Stimulated activated effector memory CD8-positive, alpha-beta T cell treated with anti-CD3 and anti-CD28 coated beads, Interleukin-12 subunit alpha, Interleukin-12 subunit beta, amount 100 ng/mL, for 72 hours (primary cell): ENCODE results near the gene MYRF.

Experiments
- ATAC-seq: fragments of 150-1000 bp; cut with Tn5 transposase; 2 replicates; pipeline ENCODE4 v1.10.0; 2021
- DNase-seq, 2 donors: peaks; one replicate each; pipeline ENCODE4 v3.0.0; 2021 to 2022; ENCODE audit warnings: low spot score in 2 of 2
- H3K27ac Mint-ChIP-seq: one replicate; pipeline ENCODE4 v1.8.0; 2022; ENCODE audit warnings: mild to moderate bottlenecking, mixed read lengths
- H3K36me3 Mint-ChIP-seq: one replicate; pipeline ENCODE4 v1.8.0; 2022; ENCODE audit warnings: mild to moderate bottlenecking, mixed read lengths
- H3K4me1 Mint-ChIP-seq: one replicate; pipeline ENCODE4 v1.8.0; 2022; ENCODE audit warnings: mixed read lengths
- H3K4me3 Mint-ChIP-seq: one replicate; pipeline ENCODE4 v1.8.0; 2022; ENCODE audit warnings: mild to moderate bottlenecking, mixed read lengths
- H3K9me3 Mint-ChIP-seq: one replicate; pipeline ENCODE4 v1.8.0; 2022; ENCODE audit warnings: mixed read lengths

MYRF gene

GRCh38 chr11:61833926-61834277 is 81.5 kb downstream of the MYRF start:
- H3K36me3 Mint-ChIP-seq: peaks cover 25% of the 10 kb centered on the region
- peaks cover 68% of the 10 kb centered on the region for H3K4me1 Mint-ChIP-seq
- H3K4me3 Mint-ChIP-seq: peak overlapping the region; percentile 67
- no peaks in the 10 kb centered on the region for H3K9me3 Mint-ChIP-seq
- ATAC-seq (no peak), DNase-seq (no peak)
- peak overlapping the region; percentile 96 for H3K27ac Mint-ChIP-seq

- Mint-ChIP-seq H3K4me3 (peak overlapping the region; percentile 67), H3K9me3 (no peaks in the 10 kb centered on the region), H3K36me3 (peaks cover 30% of the 10 kb centered on the region), H3K27ac (peak overlapping the region; percentile 96), H3K4me1 (peaks cover 70% of the 10 kb centered on the region)
- ATAC-seq (peak; percentile 97), DNase-seq (peak; percentile 45 to 77)
Observed at GRCh38 chr11:61834278-61835048, 82.0 kb downstream of the MYRF start.

- ATAC-seq (no peak), DNase-seq (no peak)
- Mint-ChIP-seq H3K27ac (peak overlapping the region; percentile 96), H3K36me3 (peaks cover 39% of the 10 kb centered on the region), H3K4me1 (peaks cover 61% of the 10 kb centered on the region), H3K9me3 (no peaks in the 10 kb centered on the region), H3K4me3 (no peak overlapping the region)
Observed at GRCh38 chr11:61836193-61836592, 83.8 kb downstream of the MYRF start.

GRCh38 chr11:61837411-61838005 is 85.1 kb downstream of the MYRF start:
- peaks cover 52% of the 10 kb centered on the region for H3K36me3 Mint-ChIP-seq

More at GRCh38 chr11:61837411-61838005, 85.1 kb downstream of the MYRF start:
- peak overlapping the region; percentile 45 for H3K27ac Mint-ChIP-seq
- no peak overlapping the region for H3K4me3 Mint-ChIP-seq
- ATAC-seq (no peak), DNase-seq (no peak)
- peaks cover 48% of the 10 kb centered on the region for H3K4me1 Mint-ChIP-seq
- H3K9me3 Mint-ChIP-seq: no peaks in the 10 kb centered on the region
